Neural progenitor cell (in vitro differentiated cells): ENCODE measurements around the gene MMEL1.

Source experiments
- CTCF ChIP-seq: fragments of 200-600 bp; sonication (generic); IDR thresholded peaks from 2 replicates; pipeline ENCODE4 v1.5.1; 2017; ENCODE audit warnings: antibody characterized with exemption, mild to moderate bottlenecking
- EZH2 ChIP-seq: fragments of 200-600 bp; sonication (generic); IDR thresholded peaks from 2 replicates; pipeline ENCODE4 v1.6.1; 2017; ENCODE audit warnings: antibody characterized with exemption, mild to moderate bottlenecking, moderate library complexity

GRCh38 chr1:2594641-2595131 lies 38.1 kb downstream of the MMEL1 start:
- TF ChIP-seq CTCF, result no peak
- no peak for TF ChIP-seq EZH2
